ENCODE data around the gene TUBA4A. TPM values are rescaled to one million over a fixed set of nuclear protein-coding genes. Genes with fewer than 3 reads are reported as not detected.

TUBA4A gene
- total RNA-seq, 1 donor from 2014 or later, result not detected

- Histone ChIP-seq H4K20me1 (ENCODE audit: low read depth) (no peaks in the 10 kb centered on the region), H3K27me3 (peaks cover 25% of the 10 kb centered on the region), H3K9ac (no peak overlapping the region), H3K4me1 (peaks cover 7% of the 10 kb centered on the region), H3K9me3 (ENCODE audit: low read depth) (no peaks in the 10 kb centered on the region), H3K36me3 (no peaks in the 10 kb centered on the region), H3K79me2 (ENCODE audit: low read depth) (no peaks in the 10 kb centered on the region), H2AFZ (replicated peaks) (no peak overlapping the region), H3K4me3 (no peak overlapping the region), H3K4me2 (no peak overlapping the region), H3F3A (ENCODE audit: low read depth) (no peaks in the 10 kb centered on the region), H3K27ac (no peak overlapping the region)
- TF ChIP-seq EZH2 (IDR thresholded peaks at IDR 0.05), result no peak
- TF ChIP-seq, protein P1, sequence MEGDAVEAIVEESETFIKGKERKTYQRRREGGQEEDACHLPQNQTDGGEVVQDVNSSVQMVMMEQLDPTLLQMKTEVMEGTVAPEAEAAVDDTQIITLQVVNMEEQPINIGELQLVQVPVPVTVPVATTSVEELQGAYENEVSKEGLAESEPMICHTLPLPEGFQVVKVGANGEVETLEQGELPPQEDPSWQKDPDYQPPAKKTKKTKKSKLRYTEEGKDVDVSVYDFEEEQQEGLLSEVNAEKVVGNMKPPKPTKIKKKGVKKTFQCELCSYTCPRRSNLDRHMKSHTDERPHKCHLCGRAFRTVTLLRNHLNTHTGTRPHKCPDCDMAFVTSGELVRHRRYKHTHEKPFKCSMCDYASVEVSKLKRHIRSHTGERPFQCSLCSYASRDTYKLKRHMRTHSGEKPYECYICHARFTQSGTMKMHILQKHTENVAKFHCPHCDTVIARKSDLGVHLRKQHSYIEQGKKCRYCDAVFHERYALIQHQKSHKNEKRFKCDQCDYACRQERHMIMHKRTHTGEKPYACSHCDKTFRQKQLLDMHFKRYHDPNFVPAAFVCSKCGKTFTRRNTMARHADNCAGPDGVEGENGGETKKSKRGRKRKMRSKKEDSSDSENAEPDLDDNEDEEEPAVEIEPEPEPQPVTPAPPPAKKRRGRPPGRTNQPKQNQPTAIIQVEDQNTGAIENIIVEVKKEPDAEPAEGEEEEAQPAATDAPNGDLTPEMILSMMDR (IDR thresholded peaks at IDR 0.05), result no peak
- TF ChIP-seq EZH2phosphoT487 (IDR thresholded peaks at IDR 0.05), result no peak
- H3K27me3 Mint-ChIP-seq (ENCODE audit: insufficient read depth, low read depth), result peaks cover 11% of the 10 kb centered on the region
- no peaks in the 10 kb centered on the region for H3K36me3 Mint-ChIP-seq
- no peak for DNase-seq (ENCODE audit: low spot score)
- H3K4me3 Mint-ChIP-seq, result no peak overlapping the region
- no peak overlapping the region for H3K27ac Mint-ChIP-seq
- H3K9me3 Mint-ChIP-seq, result no peaks in the 10 kb centered on the region
- peaks cover 15% of the 10 kb centered on the region for H3K4me1 Mint-ChIP-seq
Measured at GRCh38 chr2:219291394-219291793, 37.7 kb upstream of the TUBA4A start.

- Histone ChIP-seq H3K27ac (no peak overlapping the region), H4K20me1 (ENCODE audit: low read depth) (no peaks in the 10 kb centered on the region), H3K79me2 (ENCODE audit: low read depth) (no peaks in the 10 kb centered on the region), H3F3A (ENCODE audit: low read depth) (no peaks in the 10 kb centered on the region), H3K4me1 (peaks cover 9% of the 10 kb centered on the region), H3K36me3 (no peaks in the 10 kb centered on the region), H3K9me3 (ENCODE audit: low read depth) (no peaks in the 10 kb centered on the region), H2AFZ (replicated peaks) (no peak overlapping the region), H3K27me3 (peaks cover 17% of the 10 kb centered on the region), H3K4me2 (no peak overlapping the region), H3K9ac (no peak overlapping the region), H3K4me3 (no peak overlapping the region)
- no peaks in the 10 kb centered on the region for H3K9me3 Mint-ChIP-seq
- peak overlapping the region; percentile 74 for H3K27ac Mint-ChIP-seq
- no peak for DNase-seq (ENCODE audit: low spot score)
- H3K4me1 Mint-ChIP-seq, result peaks cover 19% of the 10 kb centered on the region
- no peak for TF ChIP-seq EZH2phosphoT487 (IDR thresholded peaks at IDR 0.05)
- no peak for TF ChIP-seq EZH2 (IDR thresholded peaks at IDR 0.05)
- TF ChIP-seq, protein P1 (IDR thresholded peaks at IDR 0.05), result no peak
- H3K4me3 Mint-ChIP-seq, result no peak overlapping the region
- H3K36me3 Mint-ChIP-seq, result no peaks in the 10 kb centered on the region
- peaks cover 9% of the 10 kb centered on the region for H3K27me3 Mint-ChIP-seq (ENCODE audit: insufficient read depth, low read depth)
Measured at GRCh38 chr2:219290381-219291171, 36.9 kb upstream of the TUBA4A start.

GRCh38 chr2:219289537-219290361 is 36.0 kb upstream of the TUBA4A start:
- peaks cover 7% of the 10 kb centered on the region for H3K27me3 Mint-ChIP-seq (ENCODE audit: insufficient read depth, low read depth)
- no peaks in the 10 kb centered on the region for H3K36me3 ChIP-seq
- H3K9ac ChIP-seq, result no peak overlapping the region
- H3K4me3 Mint-ChIP-seq, result no peak overlapping the region
- no peaks in the 10 kb centered on the region for H3K79me2 ChIP-seq (ENCODE audit: low read depth)
- H3K4me3 ChIP-seq, result no peak overlapping the region
- H3K27me3 ChIP-seq, result peaks cover 10% of the 10 kb centered on the region
- no peaks in the 10 kb centered on the region for H4K20me1 ChIP-seq (ENCODE audit: low read depth)
- no peaks in the 10 kb centered on the region for H3F3A ChIP-seq (ENCODE audit: low read depth)
- H2AFZ ChIP-seq (replicated peaks), result no peak overlapping the region
- no peaks in the 10 kb centered on the region for H3K9me3 ChIP-seq (ENCODE audit: low read depth)
- H3K36me3 Mint-ChIP-seq, result no peaks in the 10 kb centered on the region
- no peak for DNase-seq (ENCODE audit: low spot score)
- H3K4me1 ChIP-seq, result peaks cover 9% of the 10 kb centered on the region
- peak overlapping the region; percentile 57 for H3K27ac Mint-ChIP-seq
- no peaks in the 10 kb centered on the region for H3K9me3 Mint-ChIP-seq
- H3K27ac ChIP-seq, result no peak overlapping the region
- H3K4me1 Mint-ChIP-seq, result peaks cover 16% of the 10 kb centered on the region
- H3K4me2 ChIP-seq, result no peak overlapping the region
- TF ChIP-seq, protein P1 (IDR thresholded peaks at IDR 0.05), result no peak
- no peak for TF ChIP-seq EZH2phosphoT487 (IDR thresholded peaks at IDR 0.05)
- TF ChIP-seq EZH2 (IDR thresholded peaks at IDR 0.05), result no peak
